GM23248 (cell line): Measurements from ENCODE around the gene COL27A1.

ENCODE experiments used
- EZH2 ChIP-seq: fragments of 200-600 bp; sonication (generic); IDR thresholded peaks from 2 replicates; pipeline ENCODE4 v1.6.1; 2018; ENCODE audit warnings: antibody characterized with exemption, mild to moderate bottlenecking; ENCODE audit not compliant: insufficient read depth, poor library complexity, severe bottlenecking
- EZH2phosphoT487 ChIP-seq: fragments of 200-600 bp; sonication (generic); IDR thresholded peaks from 2 replicates; pipeline ENCODE4 v1.6.1; 2018; ENCODE audit warnings: antibody characterized with exemption, moderate library complexity, mild to moderate bottlenecking, low read depth; ENCODE audit not compliant: insufficient read depth

GRCh38 chr9:114168281-114169028, 13.1 kb downstream of the COL27A1 start:
- TF ChIP-seq EZH2phosphoT487 = no peak
- no peak for TF ChIP-seq EZH2
